DMS79 (cell line): ENCODE results near the gene PYCR2.
A peak's percentile ranks its signal among the peaks of the same experiment; 100 is the strongest.

ENCODE experiments used
- DNase-seq: peaks from one replicate; lab custom pipeline; 2025; lab: John Stamatoyannopoulos, UW

The PYCR2 gene

GRCh38 chr1:225876900-225877510, 47.0 kb downstream of the PYCR2 start:
- DNase-seq, result no peak

GRCh38 chr1:225875044-225875815, 48.8 kb downstream of the PYCR2 start:
- peak; percentile 46 for DNase-seq

GRCh38 chr1:225874431-225874830, 49.6 kb downstream of the PYCR2 start:
- DNase-seq, result no peak

GRCh38 chr1:225873281-225873850, 50.7 kb downstream of the PYCR2 start:
- no peak for DNase-seq

GRCh38 chr1:225872075-225872430, 52.0 kb downstream of the PYCR2 start:
- no peak for DNase-seq

GRCh38 chr1:225871359-225872074, 52.5 kb downstream of the PYCR2 start:
- peak; percentile 56 for DNase-seq

GRCh38 chr1:225870911-225871310, 53.1 kb downstream of the PYCR2 start:
- no peak for DNase-seq
